Stimulated activated CD4-positive, alpha-beta T cell treated with anti-CD3 and anti-CD28 coated beads, Interleukin-15, amount 100 ng/mL, for 1 hour (primary cell): ENCODE measurements around the gene C5orf52.
"Not testable (repeated sequence)": the region's sequence is repeated elsewhere in the genome, so short reads cannot be mapped to it uniquely, and the experiment has no call there.

Experiments used
- DNase-seq, 2 donors: peaks; one replicate each; pipeline ENCODE4 v3.0.0-alpha.2; 2020; ENCODE audit warnings: low read depth in 1 of 2, low spot score in 1 of 2

C5orf52 gene

DNA sequence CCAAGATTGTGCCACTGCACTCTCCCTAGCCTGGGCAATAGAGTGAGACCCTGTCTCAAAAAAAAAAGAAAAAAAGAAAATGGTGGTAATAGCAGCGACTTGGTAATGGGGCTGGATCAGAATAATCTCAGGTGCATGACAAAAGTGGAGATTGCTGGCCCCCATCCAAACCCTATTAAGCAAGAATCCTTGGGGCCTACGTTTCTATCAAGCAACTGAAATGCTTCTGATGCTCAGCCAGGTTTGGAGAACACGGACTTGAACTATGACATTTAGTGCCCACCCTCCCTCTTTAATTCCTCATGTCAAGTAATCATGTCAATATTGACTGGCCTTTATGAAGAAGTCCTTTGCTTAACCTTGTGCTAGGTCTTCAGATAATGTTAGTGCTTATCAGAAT lies 6.6 kb downstream of the C5orf52 start:
- no peak for DNase-seq

- no peak for DNase-seq
These were observed 8.5 kb downstream of the C5orf52 start for GRCh38 chr5:157679801-157680200.

DNA sequence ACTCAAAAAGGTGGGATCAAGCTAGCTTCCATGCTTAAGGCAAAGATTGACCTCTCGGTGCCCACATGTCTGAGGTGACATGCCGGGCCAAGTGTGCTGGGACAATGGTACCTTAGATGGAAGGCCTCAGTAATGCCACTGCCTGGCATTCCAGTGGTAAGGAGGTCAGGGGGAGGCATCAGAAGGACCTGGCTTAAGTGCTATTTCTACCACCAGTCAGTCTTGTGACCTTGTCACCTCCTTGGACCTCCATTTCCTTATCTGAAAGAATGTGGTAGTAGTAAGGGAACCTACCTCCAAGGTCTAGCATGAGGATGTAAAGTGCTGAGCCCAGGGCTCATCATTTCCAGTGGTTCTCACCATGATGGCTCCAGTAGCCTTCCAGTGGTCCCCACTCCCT lies 8.9 kb downstream of the C5orf52 start:
- no peak for DNase-seq

DNA sequence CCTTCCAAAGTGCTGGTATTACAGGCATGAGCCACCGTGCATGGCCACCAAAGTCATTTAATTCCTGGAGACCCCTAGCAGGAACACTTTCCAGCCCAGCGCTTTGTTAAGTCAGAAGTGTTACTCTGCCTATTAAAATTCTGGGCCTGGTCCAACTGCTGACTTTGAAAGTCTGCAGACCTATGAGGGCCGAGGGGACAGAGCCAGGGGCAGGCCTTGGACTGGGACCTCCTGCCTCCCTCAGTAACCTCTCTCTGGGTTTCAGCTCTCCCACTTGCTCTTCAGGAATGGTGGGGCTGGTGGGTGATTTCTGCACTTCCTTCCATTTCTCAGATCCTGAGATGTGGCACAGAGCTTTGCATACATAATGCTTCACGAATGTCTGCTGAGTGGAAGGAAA lies 9.7 kb downstream of the C5orf52 start:
- DNase-seq = no peak

GRCh38 chr5:157682257-157682656 lies 10.9 kb downstream of the C5orf52 start:
- DNase-seq = no peak

DNA sequence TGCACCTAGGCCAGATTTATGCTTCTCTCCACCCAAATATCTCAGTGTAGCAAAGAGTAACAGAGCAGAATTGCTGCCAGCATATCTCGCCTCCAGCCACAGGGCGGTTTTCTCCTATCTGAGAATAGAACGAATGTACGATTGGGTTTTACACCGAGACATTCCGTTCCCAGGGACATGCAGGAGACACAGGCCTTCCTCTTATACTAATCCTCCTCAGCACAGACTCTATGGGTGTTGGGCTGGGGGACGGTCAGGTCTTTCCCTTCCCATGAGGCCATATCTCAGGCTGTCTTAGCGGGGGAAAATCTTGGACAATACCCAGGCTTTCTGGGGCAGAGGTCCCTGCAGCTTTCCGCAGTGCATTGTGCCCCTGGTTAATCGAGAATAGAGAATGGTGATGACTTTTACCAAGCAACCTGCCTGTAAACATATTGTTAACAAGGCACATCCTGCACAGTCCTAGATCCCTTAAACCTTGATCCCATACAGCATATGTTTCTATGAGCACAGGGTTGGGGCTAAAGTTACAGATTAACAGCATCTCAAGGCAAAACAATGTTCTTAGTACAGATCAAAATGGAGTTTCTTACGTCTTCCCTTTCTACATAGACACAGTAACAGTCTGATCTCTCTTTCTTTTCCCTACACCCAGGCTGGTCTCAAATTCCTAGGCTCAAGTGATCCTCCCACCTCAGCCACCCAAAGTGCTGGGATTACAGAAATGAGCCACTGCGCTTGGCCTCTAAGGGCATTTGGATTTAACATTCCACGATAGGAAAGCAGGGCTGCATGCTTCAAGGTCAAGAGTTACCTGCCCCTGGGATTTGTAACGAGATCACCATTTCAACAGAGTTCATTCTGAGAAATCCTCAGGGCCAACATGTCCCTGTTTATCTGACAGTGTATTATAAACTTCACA lies 15.2 kb downstream of the C5orf52 start:
- DNase-seq = not testable (repeated sequence)

DNA sequence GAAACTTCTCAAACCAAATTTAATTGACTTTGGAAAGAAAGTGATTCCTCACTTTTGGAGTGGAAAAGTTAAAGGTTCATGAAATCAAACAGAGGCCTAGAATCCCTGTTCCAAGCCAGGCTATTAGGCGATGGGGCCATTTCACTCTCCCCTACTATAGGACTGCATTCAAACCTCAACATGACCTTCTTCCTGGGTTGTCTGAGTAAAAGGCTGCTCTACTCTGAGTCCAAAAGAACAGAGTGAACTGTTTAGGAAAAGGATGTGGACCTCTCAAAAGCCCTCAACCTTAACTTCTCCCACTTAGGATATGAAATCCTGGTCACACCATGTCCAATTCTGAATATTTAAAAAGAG lies 15.8 kb downstream of the C5orf52 start:
- no peak for DNase-seq

- DNase-seq = no peak
These were observed 18.8 kb downstream of the C5orf52 start for GRCh38 chr5:157689942-157690689.

DNA sequence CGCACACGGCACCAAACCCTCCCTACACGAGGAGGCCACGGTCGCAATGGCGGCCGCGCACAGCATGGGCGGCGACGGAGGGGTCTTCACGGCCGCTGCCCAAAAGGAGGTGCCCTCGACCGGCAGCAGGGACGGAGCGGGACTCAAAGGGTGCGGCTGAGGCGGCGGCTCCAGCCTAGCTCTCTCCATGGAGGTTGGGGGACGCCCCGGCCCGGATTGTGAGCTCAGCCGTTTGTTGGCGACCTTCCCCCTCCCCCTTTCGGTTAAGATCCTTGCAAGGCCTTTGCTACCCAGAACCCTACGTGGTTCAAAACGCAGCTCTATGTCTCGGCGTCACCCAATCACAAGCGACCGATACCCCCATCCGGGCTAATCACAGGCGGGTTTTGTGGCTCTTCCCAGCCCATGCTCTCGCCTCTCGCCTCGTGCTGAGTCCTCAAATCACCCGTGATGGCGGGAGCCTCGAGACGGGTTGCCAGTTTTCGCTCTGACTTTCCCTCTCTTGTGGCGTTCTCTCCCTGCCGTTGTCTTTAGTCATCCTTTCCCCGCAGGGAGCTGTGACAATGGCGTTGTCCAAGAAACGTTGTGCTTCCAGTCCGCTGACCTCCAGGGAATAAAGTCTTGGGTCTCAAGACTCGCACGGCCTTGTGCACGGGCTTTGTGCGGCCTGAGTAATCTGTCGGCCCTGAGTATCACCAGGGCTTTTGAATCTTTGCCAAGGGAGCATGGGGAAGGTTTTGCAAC lies 19.5 kb downstream of the C5orf52 start:
- no peak for DNase-seq

GRCh38 chr5:157693816-157694215 lies 22.5 kb downstream of the C5orf52 start:
- DNase-seq = not testable (repeated sequence)

- not testable (repeated sequence) for DNase-seq
These were observed 24.8 kb downstream of the C5orf52 start for GRCh38 chr5:157696154-157696553.

- not testable (repeated sequence) for DNase-seq
These were observed 27.3 kb downstream of the C5orf52 start for GRCh38 chr5:157698674-157699073.

- no peak for DNase-seq
These were observed 32.4 kb downstream of the C5orf52 start for GRCh38 chr5:157703736-157704135.

DNA sequence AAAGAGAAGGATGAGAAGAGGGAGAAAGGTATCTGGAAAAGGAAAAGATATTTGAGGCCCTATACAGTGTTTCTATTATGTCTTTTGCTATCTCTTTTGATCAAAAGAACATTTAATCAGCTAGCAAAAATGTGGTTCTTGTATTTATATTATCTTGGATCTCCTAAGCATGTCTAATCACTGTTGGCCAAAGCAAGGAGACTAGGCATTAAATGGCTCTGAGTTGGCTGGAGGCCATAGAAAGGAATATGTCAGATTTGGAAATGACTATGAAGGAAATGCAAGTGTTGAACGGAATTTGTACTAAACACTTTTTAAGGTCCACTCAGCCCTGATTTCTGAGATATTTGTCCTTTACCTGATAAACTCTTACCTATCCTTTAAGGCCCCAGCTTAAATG lies 37.5 kb downstream of the C5orf52 start:
- no peak for DNase-seq

GRCh38 chr5:157709346-157709745 lies 38.0 kb downstream of the C5orf52 start:
- DNase-seq = no peak

DNA sequence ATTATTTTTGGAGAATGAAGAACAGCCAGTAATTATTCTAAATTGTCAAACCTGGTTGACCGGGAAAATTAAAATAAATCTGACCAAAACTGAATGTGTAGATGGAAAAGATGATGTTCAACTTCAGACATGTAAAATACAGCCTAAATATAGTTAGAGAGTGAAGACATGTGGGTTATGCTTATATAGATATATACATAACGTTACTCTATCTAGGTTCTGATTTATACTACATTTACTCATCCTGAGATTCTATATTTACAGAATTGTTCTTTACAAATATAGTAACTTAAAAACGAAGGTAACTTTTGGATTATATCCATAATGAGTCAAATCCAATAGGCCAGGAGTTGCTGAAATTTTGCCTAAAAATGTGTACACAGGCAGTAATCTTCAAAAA lies 39.1 kb downstream of the C5orf52 start:
- no peak for DNase-seq

DNA sequence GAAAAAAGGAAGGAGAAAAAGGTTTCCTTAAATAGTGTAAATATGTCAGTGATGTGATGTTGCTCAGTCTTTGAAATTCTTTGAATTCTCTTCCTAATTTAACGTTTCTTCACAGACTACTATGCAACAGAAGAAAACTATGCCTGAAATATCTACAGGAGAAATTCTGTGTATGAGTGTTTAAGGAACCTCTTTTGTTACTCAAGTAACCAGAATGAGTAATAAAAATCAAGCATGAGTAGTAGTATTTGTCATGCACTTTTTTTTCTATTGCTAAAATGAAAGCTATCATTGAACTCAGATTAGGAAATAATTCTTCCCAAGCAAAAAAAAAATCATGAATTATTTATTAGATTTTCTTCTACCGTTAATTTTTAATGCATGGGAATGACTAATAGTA lies 39.5 kb downstream of the C5orf52 start:
- no peak for DNase-seq

DNA sequence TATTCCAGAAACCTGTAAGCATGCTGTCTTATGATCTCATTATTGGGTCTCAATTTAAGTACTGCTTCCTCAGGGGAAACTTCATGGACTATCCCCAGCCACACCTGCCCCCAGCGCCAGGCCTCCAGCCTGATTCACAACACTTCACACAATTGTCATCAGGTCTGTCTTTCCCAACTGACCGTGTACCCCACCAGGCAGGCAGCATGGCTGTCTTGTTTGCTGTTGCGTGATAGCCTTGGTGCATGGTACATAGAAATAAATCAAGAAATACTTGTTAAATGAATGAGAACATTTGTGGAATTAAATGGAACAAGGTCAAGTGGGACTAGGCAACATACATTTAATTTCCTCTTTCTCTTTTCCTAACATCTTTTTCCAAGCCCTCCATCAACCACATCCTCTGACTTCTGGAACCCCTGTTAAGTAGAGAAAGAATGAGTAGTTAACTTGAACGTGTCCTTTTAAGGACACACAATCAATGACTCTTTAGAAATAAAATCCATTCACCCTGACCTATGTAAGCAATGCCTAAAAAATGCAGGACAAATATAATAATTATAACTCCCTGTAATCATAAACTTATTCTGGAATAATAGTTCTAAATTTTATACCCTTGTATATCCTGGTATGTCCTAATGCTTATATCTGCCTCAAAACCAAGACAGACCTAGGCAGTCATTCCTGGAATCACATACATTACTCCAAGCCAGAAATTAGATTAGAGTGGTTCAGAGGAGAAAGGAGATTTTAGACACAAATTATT lies 42.7 kb downstream of the C5orf52 start:
- no peak for DNase-seq

GRCh38 chr5:157714596-157714864 lies 43.2 kb downstream of the C5orf52 start:
- no peak for DNase-seq

DNA sequence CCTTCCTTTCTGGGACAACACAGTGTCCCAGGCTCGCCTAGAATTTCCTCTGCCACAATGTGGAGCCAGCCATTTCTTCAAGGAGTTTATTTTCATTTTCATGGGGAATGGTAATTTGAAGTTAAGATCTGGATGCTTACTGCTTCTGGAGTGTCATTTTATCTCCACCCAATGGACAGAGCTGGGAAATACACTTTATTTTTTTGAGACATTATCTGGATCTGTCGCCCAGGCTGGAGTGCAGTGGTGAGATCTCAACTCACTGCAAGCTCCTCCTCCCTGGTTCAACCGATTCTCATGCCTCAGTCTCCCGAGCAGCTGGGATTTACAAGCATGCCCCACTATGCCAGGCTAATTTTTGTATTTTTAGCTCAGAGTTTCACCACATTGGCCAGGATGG lies 47.2 kb downstream of the C5orf52 start:
- DNase-seq = no peak

- no peak for DNase-seq
These were observed 47.9 kb downstream of the C5orf52 start for GRCh38 chr5:157719245-157719644.
